K562 (cell line): Measurements from ENCODE around the gene SLC30A7. TPM values are rescaled to one million over a fixed set of nuclear protein-coding genes. Genes with fewer than 3 reads are reported as not detected.

Experiments used
- CBFA2T2 ChIP-seq: fragments of 450-650 bp; conservative IDR thresholded peaks from 2 replicates; pipeline ENCODE4 v1.6.1; 2017; ENCODE audit warnings: mild to moderate bottlenecking
- CBFA2T3 ChIP-seq: fragments of 450-650 bp; IDR thresholded peaks from 2 replicates; pipeline ENCODE4 v1.6.1; 2017
- ERF ChIP-seq: fragments of 450-650 bp; formaldehyde crosslinking; IDR thresholded peaks from 2 replicates; pipeline ENCODE4 v1.4.0; 2020; ENCODE audit warnings: mild to moderate bottlenecking, mixed read lengths
- FOSL1 ChIP-seq: fragments of 200-800 bp; sonication (Bioruptor generic); conservative IDR thresholded peaks from 2 replicates; pipeline ENCODE4 v1.6.1; 2016; ENCODE audit warnings: missing genetic modification characterization, missing compliant biosample characterization
- HCFC1 ChIP-seq: IDR thresholded peaks from 2 replicates; pipeline ENCODE4 v1.6.1; 2012; ENCODE audit warnings: low read depth, low read length, improper control_type of control experiment
- IRF2 ChIP-seq: sonication (generic); formaldehyde crosslinking; IDR thresholded peaks from 2 replicates; pipeline ENCODE4 v1.8.1; 2022; ENCODE audit warnings: mild to moderate bottlenecking, missing genetic modification reagents
- KDM4B ChIP-seq, 2 experiments: fragments of 450-650 bp in 1 of 2; sonication (generic) in 1 of 2; IDR thresholded peaks; 2 replicates each; pipeline ENCODE4 v1.6.1; 2016 to 2017; ENCODE audit warnings: borderline replicate concordance in 2 of 2, antibody characterized with exemption in 1 of 2, low read depth in 1 of 2, mild to moderate bottlenecking in 1 of 2
- MCM3 ChIP-seq: fragments of 450-650 bp; IDR thresholded peaks from 2 replicates; pipeline ENCODE4 v1.6.1; 2016
- MCM5 ChIP-seq: fragments of 450-650 bp; IDR thresholded peaks from 2 replicates; pipeline ENCODE4 v1.6.1; 2016; ENCODE audit warnings: low read depth
- MEF2D ChIP-seq: conservative IDR thresholded peaks from 2 replicates; pipeline ENCODE4 v1.6.1; 2016; ENCODE audit warnings: low read depth, missing genetic modification characterization, missing compliant biosample characterization
- NR2F6 ChIP-seq: fragments of 450-650 bp; formaldehyde crosslinking; IDR thresholded peaks from 2 replicates; pipeline ENCODE4 v1.4.0; 2020; ENCODE audit warnings: mild to moderate bottlenecking
- RAD21 ChIP-seq, 2 experiments: fragments of 250-450 bp in 1 of 2; fragments of 450-650 bp in 1 of 2; sonication (Bioruptor Pico) in 1 of 2; formaldehyde crosslinking in 1 of 2; IDR thresholded peaks in 1 of 2; conservative IDR thresholded peaks in 1 of 2; 2 replicates each; pipeline versions ENCODE4 v1.4.0 to v1.8.0; 2020 to 2022; ENCODE audit warnings: mild to moderate bottlenecking in 2 of 2, moderate library complexity in 1 of 2
- SMARCC2 ChIP-seq: fragments of 450-650 bp; IDR thresholded peaks from 2 replicates; pipeline ENCODE4 v1.6.1; 2017; ENCODE audit warnings: antibody characterized with exemption, moderate library complexity, mild to moderate bottlenecking, low read depth
- TAF15 ChIP-seq: fragments of 200-400 bp; formaldehyde crosslinking; IDR thresholded peaks from 2 replicates; pipeline ENCODE4 v1.6.1; 2017; ENCODE audit warnings: mild to moderate bottlenecking, low read depth, low read length, moderate library complexity
- ZNF668 ChIP-seq: fragments of 250-450 bp; sonication (Bioruptor Pico); IDR thresholded peaks from 2 replicates; pipeline ENCODE4 v1.8.0; 2022; ENCODE audit warnings: mild to moderate bottlenecking, inconsistent platforms
- ZNF766 ChIP-seq: fragments of 200-800 bp; sonication (Bioruptor generic); conservative IDR thresholded peaks from 2 replicates; pipeline ENCODE4 v1.6.1; 2016; ENCODE audit warnings: missing genetic modification characterization, missing compliant biosample characterization
- polyA plus RNA-seq, 8 experiments: library from polyadenylated mRNA; depleted of rRNA in 4 of 8; stranded (reverse) in 5 of 8; unstranded in 3 of 8; fragments of >200 nt; fragmentation: Nextera tagmentation in 2 of 8; fragmentation: Illumina TruSeq in 1 of 8; extraction: Ambion mirVana in 2 of 8; extraction: Trizol in 1 of 8; gene quantifications; 2 replicates each; pipeline versions ENCODE4 v1.2.1 to v1.2.3, GENCODE V29; 2011 to 2014; ENCODE audit warnings: inconsistent platforms in 1 of 8, missing spikeins in 1 of 8
- total RNA-seq, 7 experiments: library from RNA; depleted of rRNA in 6 of 7; stranded (reverse); fragments of >200 nt in 6 of 7; fragmentation: Illumina TruSeq in 2 of 7; extraction: Trizol in 2 of 7; gene quantifications; 2 replicates each; pipeline versions ENCODE4 v1.2.1 to v1.2.3, GENCODE V29; 2011 to 2021; ENCODE audit warnings: low replicate concordance in 1 of 7
- TF ChIP-seq, protein P1 (sequence below): fragments of 450-650 bp; IDR thresholded peaks from 2 replicates; pipeline ENCODE4 v1.6.1; 2016
- TF ChIP-seq, protein P2 (sequence below): sonication (generic); formaldehyde crosslinking; IDR thresholded peaks from 2 replicates; pipeline ENCODE4 v1.5.0; 2020; ENCODE audit warnings: missing genetic modification reagents
- TF ChIP-seq, protein P3 (sequence below): fragments of 450-650 bp; IDR thresholded peaks from 2 replicates; pipeline ENCODE4 v1.6.1; 2018; ENCODE audit not compliant: partially characterized antibody
- TF ChIP-seq, protein P4 (sequence below): fragments of 450-650 bp; IDR thresholded peaks from 2 replicates; pipeline ENCODE4 v1.7.0; 2016; ENCODE audit warnings: borderline replicate concordance

SLC30A7 gene
- total and polyA plus RNA-seq, 9 of the 15 experiments (the other 6 are each of a cell fraction or from before 2014, with no cell fraction given), result 3.5 to 17.1 (median 7.2) TPM

DNA sequence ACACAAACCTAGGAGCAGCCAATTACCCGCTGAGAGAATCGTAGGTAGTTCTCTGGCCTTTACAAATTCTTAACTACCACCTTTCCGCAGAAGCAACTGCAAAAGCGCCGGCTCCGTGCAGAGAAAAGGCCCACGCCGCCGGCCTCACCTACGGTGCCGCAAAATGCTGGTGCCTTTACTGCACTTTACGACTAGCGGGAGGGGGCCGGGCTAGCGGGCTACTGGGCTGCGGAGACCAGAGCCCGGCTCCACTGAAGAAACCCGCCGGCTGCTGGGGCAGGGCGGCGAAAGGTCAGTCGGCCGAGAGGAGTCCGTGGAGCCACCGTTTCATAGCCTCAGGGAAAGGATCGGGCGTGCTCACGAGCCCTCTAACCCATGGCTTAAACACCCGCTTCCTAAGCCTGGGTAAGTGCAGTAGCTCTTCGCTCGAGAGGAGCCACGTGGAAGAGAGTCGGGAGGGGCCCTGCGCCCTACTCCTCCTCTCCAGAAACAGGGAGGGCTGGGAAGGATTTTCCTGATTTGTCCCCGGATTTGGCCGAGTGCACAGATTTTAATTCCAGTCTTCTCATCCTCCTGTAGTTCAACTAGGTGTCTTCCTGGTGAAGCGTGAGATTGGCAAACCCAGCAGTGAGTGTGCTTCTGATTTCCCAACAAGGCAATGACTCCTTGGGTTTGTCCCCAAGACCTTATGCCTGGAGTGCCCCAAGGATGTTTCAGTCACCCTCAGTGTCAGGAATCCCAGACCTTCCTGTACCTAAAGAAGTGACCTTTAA, 130.0 kb downstream of the SLC30A7 start, which contains the start of gene DPH5 (continued):
- TF ChIP-seq TAF15 (no peak), FOSL1 (tag) (peak; percentile 58; the same call in 1 of the 2 replicates), ZNF668 (CRISPR knock-in tag) (no peak), KDM4B (IDR thresholded peaks at IDR 0.05; ENCODE audit: borderline replicate concordance in 2 of 2, low read depth in 1 of 2) (0 out of 4 replicates have a peak, but pooled peaks of 1 of the 2 experiments have one; percentile 45), RAD21 (CRISPR knock-in tag; conservative IDR thresholded peaks at IDR 0.05 in 1 of 2, IDR thresholded peaks at IDR 0.05 in 1 of 2) (peak in 1 of 2 experiments; percentile 3; a peak in 2 of 4 replicates), ZNF766 (peak; percentile 83; the same call in 1 of the 2 replicates), CBFA2T3 (no peak), ERF (CRISPR knock-in tag) (0 out of 2 replicates have a peak, but pooled peaks have one; percentile 40), NR2F6 (no peak), SMARCC2 (no peak), CBFA2T2 (no peak), IRF2 (no peak), MCM5 (no peak), MCM3 (no peak), MEF2D (no peak), HCFC1 (peak; percentile 60)
- TF ChIP-seq, protein P1, sequence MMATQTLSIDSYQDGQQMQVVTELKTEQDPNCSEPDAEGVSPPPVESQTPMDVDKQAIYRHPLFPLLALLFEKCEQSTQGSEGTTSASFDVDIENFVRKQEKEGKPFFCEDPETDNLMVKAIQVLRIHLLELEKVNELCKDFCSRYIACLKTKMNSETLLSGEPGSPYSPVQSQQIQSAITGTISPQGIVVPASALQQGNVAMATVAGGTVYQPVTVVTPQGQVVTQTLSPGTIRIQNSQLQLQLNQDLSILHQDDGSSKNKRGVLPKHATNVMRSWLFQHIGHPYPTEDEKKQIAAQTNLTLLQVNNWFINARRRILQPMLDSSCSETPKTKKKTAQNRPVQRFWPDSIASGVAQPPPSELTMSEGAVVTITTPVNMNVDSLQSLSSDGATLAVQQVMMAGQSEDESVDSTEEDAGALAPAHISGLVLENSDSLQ, result no peak
- TF ChIP-seq, protein P2, sequence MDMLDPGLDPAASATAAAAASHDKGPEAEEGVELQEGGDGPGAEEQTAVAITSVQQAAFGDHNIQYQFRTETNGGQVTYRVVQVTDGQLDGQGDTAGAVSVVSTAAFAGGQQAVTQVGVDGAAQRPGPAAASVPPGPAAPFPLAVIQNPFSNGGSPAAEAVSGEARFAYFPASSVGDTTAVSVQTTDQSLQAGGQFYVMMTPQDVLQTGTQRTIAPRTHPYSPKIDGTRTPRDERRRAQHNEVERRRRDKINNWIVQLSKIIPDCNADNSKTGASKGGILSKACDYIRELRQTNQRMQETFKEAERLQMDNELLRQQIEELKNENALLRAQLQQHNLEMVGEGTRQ (CRISPR knock-in tag), result no peak
- TF ChIP-seq, protein P3, sequence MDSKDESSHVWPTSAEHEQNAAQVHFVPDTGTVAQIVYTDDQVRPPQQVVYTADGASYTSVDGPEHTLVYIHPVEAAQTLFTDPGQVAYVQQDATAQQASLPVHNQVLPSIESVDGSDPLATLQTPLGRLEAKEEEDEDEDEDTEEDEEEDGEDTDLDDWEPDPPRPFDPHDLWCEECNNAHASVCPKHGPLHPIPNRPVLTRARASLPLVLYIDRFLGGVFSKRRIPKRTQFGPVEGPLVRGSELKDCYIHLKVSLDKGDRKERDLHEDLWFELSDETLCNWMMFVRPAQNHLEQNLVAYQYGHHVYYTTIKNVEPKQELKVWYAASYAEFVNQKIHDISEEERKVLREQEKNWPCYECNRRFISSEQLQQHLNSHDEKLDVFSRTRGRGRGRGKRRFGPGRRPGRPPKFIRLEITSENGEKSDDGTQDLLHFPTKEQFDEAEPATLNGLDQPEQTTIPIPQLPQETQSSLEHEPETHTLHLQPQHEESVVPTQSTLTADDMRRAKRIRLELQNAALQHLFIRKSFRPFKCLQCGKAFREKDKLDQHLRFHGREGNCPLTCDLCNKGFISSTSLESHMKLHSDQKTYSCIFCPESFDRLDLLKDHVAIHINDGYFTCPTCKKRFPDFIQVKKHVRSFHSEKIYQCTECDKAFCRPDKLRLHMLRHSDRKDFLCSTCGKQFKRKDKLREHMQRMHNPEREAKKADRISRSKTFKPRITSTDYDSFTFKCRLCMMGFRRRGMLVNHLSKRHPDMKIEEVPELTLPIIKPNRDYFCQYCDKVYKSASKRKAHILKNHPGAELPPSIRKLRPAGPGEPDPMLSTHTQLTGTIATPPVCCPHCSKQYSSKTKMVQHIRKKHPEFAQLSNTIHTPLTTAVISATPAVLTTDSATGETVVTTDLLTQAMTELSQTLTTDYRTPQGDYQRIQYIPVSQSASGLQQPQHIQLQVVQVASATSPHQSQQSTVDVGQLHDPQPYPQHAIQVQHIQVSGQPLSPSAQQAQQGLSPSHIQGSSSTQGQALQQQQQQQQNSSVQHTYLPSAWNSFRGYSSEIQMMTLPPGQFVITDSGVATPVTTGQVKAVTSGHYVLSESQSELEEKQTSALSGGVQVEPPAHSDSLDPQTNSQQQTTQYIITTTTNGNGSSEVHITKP, result no peak
- TF ChIP-seq, protein P4, sequence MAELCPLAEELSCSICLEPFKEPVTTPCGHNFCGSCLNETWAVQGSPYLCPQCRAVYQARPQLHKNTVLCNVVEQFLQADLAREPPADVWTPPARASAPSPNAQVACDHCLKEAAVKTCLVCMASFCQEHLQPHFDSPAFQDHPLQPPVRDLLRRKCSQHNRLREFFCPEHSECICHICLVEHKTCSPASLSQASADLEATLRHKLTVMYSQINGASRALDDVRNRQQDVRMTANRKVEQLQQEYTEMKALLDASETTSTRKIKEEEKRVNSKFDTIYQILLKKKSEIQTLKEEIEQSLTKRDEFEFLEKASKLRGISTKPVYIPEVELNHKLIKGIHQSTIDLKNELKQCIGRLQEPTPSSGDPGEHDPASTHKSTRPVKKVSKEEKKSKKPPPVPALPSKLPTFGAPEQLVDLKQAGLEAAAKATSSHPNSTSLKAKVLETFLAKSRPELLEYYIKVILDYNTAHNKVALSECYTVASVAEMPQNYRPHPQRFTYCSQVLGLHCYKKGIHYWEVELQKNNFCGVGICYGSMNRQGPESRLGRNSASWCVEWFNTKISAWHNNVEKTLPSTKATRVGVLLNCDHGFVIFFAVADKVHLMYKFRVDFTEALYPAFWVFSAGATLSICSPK, result no peak
